Chondrocyte (in vitro differentiated cells): ENCODE results near the gene CTSZ. TPM values are rescaled to one million over a fixed set of nuclear protein-coding genes. Genes with fewer than 3 reads are reported as not detected.

Experiments used
- DNase-seq: peaks from one replicate; pipeline ENCODE4 v3.0.0; 2021; ENCODE audit warnings: mixed read lengths, low spot score
- H3K27ac Mint-ChIP-seq: one replicate; pipeline ENCODE4 v1.8.0; 2021; ENCODE audit warnings: mild to moderate bottlenecking, moderate library complexity, mixed read lengths; ENCODE audit not compliant: unreplicated experiment
- H3K27me3 Mint-ChIP-seq: 2 replicates; pipeline ENCODE4 v1.8.0; 2021; ENCODE audit warnings: low read depth, mixed read lengths
- H3K36me3 Mint-ChIP-seq: 2 replicates; pipeline ENCODE4 v1.8.0; 2021; ENCODE audit warnings: low read depth, mixed read lengths
- H3K4me1 Mint-ChIP-seq: 2 replicates; pipeline ENCODE4 v1.8.0; 2021; ENCODE audit warnings: low read depth, mild to moderate bottlenecking, mixed read lengths
- H3K4me3 Mint-ChIP-seq: one replicate; pipeline ENCODE4 v1.8.0; 2021; ENCODE audit warnings: mild to moderate bottlenecking, moderate library complexity, mixed read lengths; ENCODE audit not compliant: unreplicated experiment
- H3K9me3 Mint-ChIP-seq: 2 replicates; pipeline ENCODE4 v1.8.0; 2021; ENCODE audit warnings: low read depth, mixed read lengths
- CTCF ChIP-seq: fragments of 200-600 bp; sonication (generic); IDR thresholded peaks from 2 replicates; pipeline ENCODE4 v1.5.0; 2021; ENCODE audit warnings: antibody characterized with exemption, mild to moderate bottlenecking, moderate library complexity
- total RNA-seq: library from RNA; stranded (reverse); gene quantifications from 3 replicates; pipeline ENCODE4 v1.2.1, GENCODE V29; 2021

CTSZ gene
- total RNA-seq, 1 donor from 2014 or later, result 99.4 TPM

GRCh38 chr20:58945965-58946631 is 61.0 kb downstream of the CTSZ start:
- no peak for TF ChIP-seq CTCF
- peaks cover 14% of the 10 kb centered on the region for H3K27me3 Mint-ChIP-seq
- no peak overlapping the region for H3K4me3 Mint-ChIP-seq
- H3K9me3 Mint-ChIP-seq, result no peaks in the 10 kb centered on the region
- peaks cover 4% of the 10 kb centered on the region for H3K4me1 Mint-ChIP-seq
- DNase-seq, result no peak
- H3K27ac Mint-ChIP-seq, result no peak overlapping the region
- no peaks in the 10 kb centered on the region for H3K36me3 Mint-ChIP-seq

Other genes with a start within 250 kb of the CTSZ start
- 1.1 to 2.7 TPM (median 1.7 TPM) in 3 replicates for gene GNAS-AS1, start 156.4 kb downstream of the CTSZ start, total RNA-seq
- gene GNAS, start 154.5 kb downstream of the CTSZ start, total RNA-seq, result 1,127 to 1,393 TPM (median 1,374 TPM) in 3 replicates
- gene NELFCD, start 26.0 kb downstream of the CTSZ start, total RNA-seq, result 37.6 to 53.1 TPM (median 37.6 TPM) in 3 replicates
- 0.15 TPM in 1 of 3 replicates, not detected in the others for gene TUBB1, start 12.2 kb upstream of the CTSZ start, total RNA-seq
- gene ATP5F1E, start 25.1 kb upstream of the CTSZ start, total RNA-seq, result 67.5 to 76.2 TPM (median 67.7 TPM) in 3 replicates
- gene PRELID3B, start 35.5 kb upstream of the CTSZ start, total RNA-seq, result 38.0 to 44.4 TPM (median 41.1 TPM) in 3 replicates
- not detected in 3 replicates for gene ZNF831, start 156.6 kb upstream of the CTSZ start, total RNA-seq